Suprapubic skin (tissue), 4 donors: ENCODE data around the gene RNF212.
"Not testable (repeated sequence)": the region's sequence is repeated elsewhere in the genome, so short reads cannot be mapped to it uniquely, and the experiment has no call there.

Experiments
- CTCF ChIP-seq, 2 donors: fragments of 200-600 bp in 1 of 2; fragments of 450-650 bp in 1 of 2; sonication (generic) in 1 of 2; IDR thresholded peaks; one replicate each; pipeline ENCODE4 v1.5.1; 2016 to 2019; ENCODE audit warnings: antibody characterized with exemption in 2 of 2, mild to moderate bottlenecking in 1 of 2, moderate library complexity in 1 of 2
- EP300 ChIP-seq: sonication (generic); formaldehyde crosslinking; IDR thresholded peaks from one replicate; pipeline ENCODE4 v1.6.1; 2017; ENCODE audit warnings: antibody characterized with exemption
- POLR2A ChIP-seq, 2 donors: fragments of 450-650 bp; IDR thresholded peaks; one replicate each; pipeline ENCODE4 v1.6.1; 2017; ENCODE audit warnings: antibody characterized with exemption in 2 of 2, mild to moderate bottlenecking in 2 of 2, moderate library complexity in 2 of 2
- POLR2AphosphoS5 ChIP-seq, 3 donors: sonication (generic); formaldehyde crosslinking; IDR thresholded peaks; one replicate each; pipeline ENCODE4 v1.6.1; 2017; ENCODE audit warnings: antibody characterized with exemption in 3 of 3

GRCh38 chr4:1046581-1047011, 66.8 kb downstream of the RNF212 start:
- TF ChIP-seq CTCF (IDR thresholded peaks at IDR 0.05); POLR2A (IDR thresholded peaks at IDR 0.05); EP300; POLR2AphosphoS5 (IDR thresholded peaks at IDR 0.05): not testable (repeated sequence)
